SU-DHL-6 (cell line): ENCODE measurements around the gene SUPT7L.

Experiments used
- EZH2phosphoT487 ChIP-seq: fragments of 200-600 bp; sonication (generic), shearing (Covaris generic); conservative IDR thresholded peaks from 2 replicates; pipeline ENCODE4 v1.6.1; 2018; ENCODE audit warnings: mild to moderate bottlenecking, antibody characterized with exemption, low read length, moderate library complexity, mixed read lengths
- TF ChIP-seq, protein P1 (sequence below): fragments of 200-600 bp; sonication (generic); IDR thresholded peaks from one replicate; pipeline ENCODE4 v1.5.1; 2017; ENCODE audit warnings: antibody characterized with exemption, mild to moderate bottlenecking, low read length, moderate library complexity; ENCODE audit not compliant: insufficient read depth, poor library complexity, severe bottlenecking

GRCh38 chr2:27687232-27687631 is 23.8 kb upstream of the SUPT7L start:
- TF ChIP-seq, protein P1, sequence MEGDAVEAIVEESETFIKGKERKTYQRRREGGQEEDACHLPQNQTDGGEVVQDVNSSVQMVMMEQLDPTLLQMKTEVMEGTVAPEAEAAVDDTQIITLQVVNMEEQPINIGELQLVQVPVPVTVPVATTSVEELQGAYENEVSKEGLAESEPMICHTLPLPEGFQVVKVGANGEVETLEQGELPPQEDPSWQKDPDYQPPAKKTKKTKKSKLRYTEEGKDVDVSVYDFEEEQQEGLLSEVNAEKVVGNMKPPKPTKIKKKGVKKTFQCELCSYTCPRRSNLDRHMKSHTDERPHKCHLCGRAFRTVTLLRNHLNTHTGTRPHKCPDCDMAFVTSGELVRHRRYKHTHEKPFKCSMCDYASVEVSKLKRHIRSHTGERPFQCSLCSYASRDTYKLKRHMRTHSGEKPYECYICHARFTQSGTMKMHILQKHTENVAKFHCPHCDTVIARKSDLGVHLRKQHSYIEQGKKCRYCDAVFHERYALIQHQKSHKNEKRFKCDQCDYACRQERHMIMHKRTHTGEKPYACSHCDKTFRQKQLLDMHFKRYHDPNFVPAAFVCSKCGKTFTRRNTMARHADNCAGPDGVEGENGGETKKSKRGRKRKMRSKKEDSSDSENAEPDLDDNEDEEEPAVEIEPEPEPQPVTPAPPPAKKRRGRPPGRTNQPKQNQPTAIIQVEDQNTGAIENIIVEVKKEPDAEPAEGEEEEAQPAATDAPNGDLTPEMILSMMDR = no peak
- no peak for TF ChIP-seq EZH2phosphoT487
